T follicular helper cell (primary cell): ENCODE data around the gene JMJD7.
A peak's percentile ranks its signal among the peaks of the same experiment; 100 is the strongest.

Experiments used
- DNase-seq: peaks from one replicate; pipeline ENCODE4 v3.0.0-alpha.2; 2020; ENCODE audit warnings: low read depth
- total RNA-seq, 2 experiments: gene quantifications; one replicate each; lab custom pipeline; 2026; lab: John Stamatoyannopoulos, UW

JMJD7 gene
- total RNA-seq = 1.2 to 6.5 reads per million in 2 experiments

DNA sequence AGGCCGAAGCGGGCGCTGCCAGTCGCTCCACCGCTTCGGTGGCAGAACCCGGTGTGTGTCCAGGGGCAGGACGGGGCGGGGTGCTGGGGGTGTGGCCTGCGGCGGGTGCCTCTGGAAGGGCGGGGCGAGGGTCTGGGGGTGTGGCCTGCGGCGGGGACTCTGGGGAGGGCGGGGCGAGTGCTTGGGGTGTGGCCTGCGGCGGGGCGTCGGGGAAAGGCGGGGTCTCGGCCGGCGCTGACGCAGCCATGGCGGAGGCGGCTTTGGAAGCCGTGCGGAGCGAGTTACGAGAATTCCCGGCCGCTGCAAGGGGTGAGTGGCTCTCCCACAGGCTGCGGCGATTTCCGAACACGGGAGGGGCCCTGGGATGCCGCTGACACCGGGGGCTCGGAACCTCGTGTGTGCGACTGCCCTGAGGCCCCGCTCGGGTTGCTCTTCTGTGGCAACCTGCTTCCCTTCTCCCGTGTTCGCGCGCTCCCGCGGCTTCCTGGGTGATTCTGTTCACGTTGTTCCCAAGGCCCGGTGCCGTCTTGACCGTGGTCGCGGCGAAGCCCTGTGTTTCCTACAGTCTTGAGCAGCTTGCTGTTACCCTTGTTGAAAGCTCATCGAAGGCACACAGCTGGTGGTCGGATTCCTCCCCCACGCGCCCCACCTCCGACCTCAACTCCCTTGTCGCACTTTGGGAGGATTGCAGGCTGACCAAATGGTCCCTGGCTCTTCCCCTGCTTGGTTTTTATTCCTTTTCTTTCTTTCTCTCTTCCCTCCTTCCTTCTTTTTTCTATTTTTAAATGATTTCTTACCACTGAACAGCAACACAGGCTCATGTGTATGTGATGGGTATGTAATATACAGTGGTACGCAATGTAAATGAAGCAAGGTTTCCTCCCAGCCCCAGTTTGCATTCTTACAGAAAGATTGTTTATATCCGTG is at the start of gene JMJD7:
TSS of gene JMJD7 (plus strand) at position 213 of the 927 bp plus-strand sequence. CDS start at position 246, 33 bp downstream.
- peak; percentile 92 for DNase-seq

DNA sequence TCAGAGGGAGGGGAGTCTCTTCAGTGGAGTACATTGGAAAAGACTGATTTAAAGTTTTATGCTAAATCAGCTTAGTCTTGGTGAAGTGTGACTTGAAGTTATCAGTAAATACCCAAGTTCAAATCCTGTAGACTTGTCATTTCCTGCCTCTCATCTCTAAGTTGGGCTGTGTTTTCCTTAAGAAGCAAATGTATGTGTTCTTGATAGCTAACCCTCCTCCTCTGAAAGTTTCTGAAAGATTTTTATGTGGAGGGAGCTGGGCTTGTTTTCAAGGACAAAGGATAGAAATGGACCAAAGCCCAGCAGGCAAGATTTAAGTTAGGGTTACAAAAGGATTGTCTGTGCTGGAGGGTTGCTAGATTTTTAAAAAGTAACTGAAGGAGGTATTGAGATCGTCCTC is 49.4 kb upstream of the JMJD7 start:
- no peak for DNase-seq

DNA sequence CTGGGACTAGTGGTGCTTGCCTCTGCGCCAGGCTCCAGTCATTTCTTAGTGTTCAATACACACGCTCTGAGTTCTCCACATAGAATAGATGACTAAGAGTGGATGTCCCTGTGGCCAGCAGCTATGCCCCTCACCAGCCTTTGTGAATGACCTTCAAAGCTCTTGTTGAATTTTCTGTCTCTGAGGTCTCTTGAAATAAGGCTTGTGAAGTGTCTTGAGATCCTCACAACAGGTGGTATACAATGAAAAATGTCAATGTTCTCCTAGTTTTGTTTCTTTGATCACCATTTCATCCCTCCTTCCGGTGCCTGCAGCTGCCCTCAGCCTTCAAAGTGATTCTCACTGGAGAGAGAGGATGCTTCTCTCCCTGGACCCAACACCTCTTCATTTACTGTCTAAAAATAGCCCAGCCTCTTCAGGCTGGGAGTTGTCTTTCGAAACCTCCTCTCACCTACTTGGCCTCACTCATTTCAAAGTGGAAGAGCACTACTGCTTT is 48.2 kb upstream of the JMJD7 start:
- no peak for DNase-seq

DNA sequence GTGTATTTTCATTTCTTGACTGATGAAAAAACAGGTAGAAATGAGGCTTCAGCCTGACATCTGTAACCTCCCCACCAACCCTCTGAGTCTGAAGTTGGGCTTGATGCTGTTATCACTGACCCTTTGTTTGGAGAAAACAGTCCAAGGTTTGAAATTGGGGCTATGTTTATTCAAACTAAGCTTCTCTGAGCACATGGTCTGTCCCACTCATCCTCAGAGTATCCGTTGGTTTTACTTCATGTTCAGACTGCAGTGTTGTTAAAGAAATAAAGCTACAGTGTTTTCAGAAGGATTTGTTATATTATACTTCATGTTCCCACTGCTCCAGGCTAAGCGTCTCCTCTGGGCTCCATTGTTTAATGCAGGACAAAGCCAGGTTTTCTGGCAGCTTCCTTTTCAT is 47.6 kb upstream of the JMJD7 start:
- DNase-seq = no peak

DNA sequence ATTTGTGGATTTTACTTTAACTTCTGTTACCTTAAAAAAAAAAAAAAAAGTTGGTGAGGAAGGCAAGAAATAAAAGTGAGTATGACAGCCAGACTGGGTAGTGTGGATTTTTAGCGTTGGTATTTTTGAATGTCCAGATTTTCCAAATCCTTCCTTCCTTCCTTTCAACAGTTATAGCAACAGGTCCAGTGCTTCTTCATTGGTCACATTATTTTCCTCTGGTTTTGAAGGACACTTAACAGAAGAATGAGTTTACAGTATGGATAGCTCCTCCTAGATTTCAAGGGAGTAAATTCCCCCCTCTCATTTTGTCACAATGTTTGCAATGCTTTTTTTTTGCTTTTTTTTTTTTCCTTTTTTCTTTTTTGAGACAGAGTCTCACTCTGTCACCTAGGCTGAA is 47.2 kb upstream of the JMJD7 start:
- no peak for DNase-seq

DNA sequence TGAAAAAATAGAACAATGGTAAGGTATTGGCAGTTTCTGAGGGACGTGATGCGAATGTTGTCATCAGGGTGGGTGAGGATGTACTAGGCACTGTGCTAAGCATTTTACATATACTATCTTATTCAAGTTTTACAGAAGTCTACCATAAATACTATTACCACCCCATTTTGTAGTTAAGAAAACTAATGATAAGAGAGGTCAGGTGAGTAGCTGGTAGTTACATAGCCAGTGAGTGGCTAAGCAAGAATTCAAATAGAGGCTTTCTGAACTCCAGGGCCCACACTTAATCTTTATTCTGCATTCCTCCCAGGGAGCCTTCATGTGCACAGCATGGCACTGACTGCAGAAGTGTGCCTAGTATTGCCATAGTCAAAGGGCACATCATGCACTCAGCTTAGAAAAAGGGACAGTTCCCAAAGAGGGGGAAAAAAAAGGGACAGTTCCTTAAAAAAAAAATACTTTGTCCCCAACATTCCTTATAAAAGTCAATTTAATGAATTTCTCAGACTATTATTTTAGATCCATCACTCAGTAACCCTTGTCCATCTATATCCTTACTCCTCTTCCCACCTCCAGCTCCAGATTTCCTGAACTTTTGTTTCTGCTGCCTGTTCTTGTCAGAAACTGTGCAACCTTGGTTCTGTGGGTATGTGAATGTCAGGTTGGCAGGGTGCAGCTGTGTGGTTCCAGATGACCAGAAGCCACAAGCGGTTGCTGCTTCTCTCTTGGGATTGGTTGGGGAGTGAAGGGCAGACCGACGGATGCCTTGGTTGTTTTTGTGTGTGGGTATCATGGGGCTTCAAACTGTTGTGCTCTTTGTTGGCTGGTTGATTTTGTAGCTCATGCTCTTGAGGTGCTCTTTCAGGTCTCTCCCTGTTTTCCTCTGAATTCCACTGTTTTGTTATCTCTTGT is 45.3 kb upstream of the JMJD7 start:
- DNase-seq = no peak

DNA sequence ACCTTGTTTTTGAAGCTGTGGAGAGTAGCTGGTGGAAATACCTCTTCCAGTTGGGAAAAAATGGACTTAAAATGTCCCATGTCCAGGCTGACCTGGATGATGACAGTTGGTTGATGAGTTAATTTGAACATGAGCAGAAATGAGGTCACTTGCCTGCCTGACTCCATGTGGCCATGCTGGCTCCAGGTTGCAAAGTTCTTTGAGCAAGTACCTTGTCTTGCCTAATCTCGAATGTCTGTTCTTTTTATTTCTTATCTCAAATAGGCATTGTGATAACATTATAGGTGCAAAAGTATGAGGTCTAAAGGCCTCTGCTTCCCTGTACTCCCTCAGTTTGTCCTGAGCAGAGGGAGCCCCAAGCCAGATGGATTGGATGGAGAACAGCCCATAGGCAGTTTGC is 44.6 kb upstream of the JMJD7 start:
- DNase-seq = no peak

DNA sequence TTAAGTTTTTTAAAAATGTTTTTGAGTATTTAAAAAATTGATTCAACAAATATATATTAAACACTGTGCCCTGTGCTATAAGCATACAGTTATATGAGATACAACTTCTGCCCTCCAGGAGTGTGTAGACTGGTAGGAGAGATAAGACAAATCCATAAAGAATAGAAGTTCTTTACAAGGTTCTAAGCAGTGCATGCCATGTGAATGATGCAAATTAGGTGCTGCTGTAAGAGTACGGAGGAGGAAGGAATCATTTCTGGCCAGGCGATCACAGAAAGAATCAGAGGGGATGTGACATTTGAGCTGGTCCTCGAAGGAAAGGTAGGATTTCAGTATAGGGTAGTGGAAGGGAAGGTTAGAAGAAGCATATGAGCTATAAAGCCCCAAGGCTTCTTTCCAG is 39.6 kb upstream of the JMJD7 start:
- no peak for DNase-seq

DNA sequence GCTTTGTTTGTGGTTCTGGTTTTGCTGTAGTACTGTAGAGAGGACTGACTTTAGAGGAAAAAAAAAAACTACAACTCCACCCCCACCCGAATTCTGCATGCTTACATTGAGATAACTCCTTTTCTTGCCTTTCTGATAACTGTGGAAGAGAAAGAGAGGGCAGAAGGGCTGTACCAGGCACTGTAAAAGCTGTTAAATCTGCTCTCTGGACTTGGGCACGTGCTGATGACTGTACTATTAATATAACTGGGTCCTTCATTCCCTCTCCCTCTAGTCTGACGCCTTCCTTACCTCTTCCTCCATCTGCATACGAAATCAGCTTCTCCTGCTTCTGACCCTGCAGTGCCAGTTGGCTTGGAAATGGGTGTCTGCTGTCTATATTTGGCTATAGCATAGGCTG is 38.7 kb upstream of the JMJD7 start:
- DNase-seq = no peak

DNA sequence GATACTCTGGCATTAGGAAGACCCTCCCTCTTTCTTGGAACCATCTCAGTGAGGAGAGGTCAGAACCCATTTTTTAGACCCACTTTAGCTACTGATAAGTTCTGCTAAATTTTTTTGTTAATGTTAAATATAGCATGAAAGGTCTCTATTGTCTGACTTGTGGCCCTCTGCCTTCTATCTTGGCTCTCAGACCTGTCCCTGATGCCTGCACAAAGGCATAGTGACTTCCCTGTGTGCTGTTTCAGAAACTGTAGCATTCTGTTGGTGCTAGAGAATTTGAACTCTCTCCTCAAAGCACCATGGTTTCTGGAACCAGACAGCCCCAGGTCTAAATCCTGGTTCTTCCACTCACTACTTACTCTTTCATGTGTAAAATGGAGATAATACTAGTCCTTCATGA is 38.2 kb upstream of the JMJD7 start:
- no peak for DNase-seq

DNA sequence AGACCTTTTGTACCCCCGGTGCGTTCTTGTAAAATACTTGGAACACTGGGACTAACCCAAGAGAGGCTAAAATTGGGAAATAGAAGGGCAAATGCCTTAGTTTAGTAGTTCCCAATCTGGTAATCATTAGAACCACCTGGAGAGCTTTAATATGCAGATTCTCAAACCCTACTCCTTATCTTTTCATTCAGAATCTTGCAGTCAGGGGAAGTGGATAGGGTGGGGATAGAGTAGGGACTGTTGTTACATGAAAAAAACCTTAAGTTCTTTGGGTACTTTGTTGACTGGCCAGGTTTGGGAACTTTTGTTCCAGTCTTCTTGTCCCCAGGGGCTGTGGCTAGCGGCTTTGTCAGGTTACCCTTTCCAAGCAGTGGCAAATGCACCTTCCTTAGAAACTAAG is 37.7 kb upstream of the JMJD7 start:
- DNase-seq = no peak

DNA sequence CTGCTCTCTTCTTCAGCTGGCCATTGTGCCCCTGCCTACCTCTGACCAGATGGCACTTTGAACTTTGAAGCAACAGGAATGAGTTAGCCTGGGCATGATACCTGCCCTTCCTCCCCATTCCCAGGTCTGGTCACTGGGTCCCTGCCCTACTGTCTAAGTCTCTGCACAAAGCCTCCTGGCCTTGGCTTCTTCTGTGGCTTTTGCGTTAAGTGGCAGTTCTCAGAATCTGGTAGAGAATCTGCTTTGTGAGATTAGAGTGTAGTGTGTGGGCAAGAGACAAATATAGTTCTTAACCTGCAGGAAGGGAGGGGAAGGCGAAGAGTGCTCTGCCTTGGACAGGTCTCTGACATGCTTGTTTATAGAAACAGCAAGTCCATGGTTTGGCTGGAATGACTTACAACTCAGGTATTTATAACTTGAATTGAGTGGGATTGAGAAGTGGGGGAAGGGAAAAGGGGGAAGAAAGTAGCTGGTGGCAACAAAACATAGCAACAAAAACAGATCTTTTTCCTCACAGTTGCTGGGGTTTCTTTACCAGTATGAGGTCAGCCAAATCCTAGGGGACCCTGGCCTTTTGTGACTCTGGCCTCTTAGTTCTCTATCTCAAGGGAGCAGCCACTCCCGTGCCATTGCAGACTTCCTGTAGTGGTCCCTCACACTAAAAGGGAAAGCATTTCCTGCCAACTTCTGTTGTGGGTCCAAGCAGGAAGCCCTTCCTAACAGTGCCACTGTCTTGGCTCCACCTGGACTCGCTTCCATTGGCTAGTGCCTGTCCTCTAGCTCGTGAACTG is 36.9 kb upstream of the JMJD7 start:
- DNase-seq = no peak

DNA sequence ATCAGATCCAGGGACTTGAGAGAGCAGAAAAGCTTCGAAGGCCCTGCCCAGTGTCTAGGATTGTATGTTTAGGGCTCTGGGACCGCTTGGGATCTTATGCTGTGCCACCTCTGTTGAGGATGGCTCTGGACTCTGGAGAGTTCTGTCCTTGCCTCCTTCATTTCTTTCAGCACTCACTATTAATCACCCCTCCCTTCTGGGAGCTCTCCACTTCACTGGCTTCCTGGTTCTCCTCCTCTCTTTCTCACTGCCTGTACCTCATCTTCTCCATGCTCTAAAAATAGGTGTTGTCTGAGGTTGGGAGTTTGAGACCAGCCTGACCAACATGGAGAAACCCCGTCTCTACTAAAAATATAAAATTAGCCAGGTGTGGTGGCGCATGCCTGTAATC is 36.4 kb upstream of the JMJD7 start:
- no peak for DNase-seq

DNA sequence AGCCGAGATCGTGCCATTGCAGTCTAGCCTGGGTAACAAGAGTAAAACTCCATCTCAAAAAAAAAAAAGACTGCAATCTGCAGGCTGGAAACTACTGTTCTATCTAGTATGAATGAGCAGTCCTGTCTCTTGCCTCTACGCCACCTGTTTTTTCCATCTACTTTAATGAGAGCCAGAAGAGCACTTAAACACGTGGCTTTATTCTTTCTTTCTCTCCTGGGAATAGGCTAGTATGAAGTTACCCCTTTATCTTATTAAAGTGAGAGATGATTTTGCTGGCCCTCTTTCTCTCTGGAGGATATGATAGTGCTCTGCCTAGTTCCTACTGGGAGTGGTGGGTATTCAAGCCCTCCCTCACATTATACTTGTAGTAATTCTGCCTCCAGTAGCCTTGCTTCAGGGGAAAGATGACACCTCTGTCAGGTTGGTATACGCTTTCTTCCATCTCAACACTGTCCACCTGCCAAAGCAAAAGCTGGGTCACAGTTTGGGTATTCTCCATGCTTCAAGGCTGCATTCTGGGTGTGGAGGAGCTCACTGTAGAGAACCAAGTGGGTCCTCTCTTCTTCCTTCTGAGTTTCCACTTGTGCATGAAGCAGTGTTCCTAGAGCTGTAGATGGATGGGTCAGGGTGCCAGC is 35.8 kb upstream of the JMJD7 start:
- no peak for DNase-seq

DNA sequence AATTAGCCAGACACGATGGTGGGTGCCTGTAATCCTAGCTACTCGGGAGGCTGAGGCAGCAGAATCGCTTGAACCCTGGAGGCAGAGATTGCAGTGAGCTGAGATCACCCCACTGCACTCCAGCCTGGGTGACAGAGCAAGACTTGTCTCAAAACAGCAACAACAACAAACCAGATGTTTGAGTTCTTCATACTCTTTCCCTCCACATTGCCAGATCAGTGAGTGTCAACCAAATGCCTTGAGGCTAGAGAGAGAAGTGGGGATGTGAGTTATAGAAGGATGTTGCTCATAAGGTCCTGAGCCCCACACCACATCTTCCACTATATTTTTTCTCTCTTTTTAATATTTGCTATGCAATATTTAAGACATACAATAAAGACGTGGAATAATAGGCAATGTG is 33.8 kb upstream of the JMJD7 start:
- no peak for DNase-seq

DNA sequence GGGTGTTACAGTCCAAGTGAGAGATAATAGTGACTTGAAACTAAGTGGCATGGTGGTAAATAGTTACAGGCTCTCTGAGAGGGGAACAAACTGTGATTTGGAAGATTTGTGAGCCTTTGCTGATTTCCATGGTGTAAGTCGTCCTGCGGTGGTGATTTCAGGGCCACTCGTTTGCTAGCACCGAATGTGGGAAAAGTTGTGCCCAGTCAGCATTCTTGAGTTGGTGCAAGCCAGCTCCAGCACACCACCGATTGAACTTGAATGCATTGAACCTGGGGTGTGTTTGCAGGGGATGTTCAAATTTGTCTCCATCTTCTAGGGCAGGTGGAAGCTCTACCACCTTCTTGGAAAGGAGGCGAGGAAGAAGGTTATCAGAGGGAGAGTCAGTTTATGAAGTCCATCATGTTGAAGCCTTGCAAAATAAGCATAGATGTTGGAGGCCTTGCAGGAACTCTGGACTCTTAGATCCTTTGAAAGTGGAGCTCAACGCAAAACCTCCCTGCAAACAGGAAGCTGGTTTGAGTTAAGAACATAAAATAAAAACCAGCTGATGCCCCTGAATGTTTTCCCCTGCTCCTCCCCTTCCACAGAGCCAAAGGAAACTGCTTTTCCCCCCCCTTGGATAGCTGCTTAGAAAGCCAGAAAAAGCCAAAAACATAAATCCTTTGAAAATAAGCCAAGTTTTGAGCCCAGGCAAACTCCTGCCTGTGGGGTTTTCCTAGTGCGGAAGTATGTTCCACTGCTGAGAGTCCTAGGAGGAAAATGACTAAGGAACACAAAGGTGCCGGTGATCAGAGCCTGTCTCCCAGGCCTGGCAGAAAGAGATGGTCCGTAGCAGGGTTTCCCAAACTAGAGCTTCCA is 31.7 kb upstream of the JMJD7 start:
- no peak for DNase-seq

DNA sequence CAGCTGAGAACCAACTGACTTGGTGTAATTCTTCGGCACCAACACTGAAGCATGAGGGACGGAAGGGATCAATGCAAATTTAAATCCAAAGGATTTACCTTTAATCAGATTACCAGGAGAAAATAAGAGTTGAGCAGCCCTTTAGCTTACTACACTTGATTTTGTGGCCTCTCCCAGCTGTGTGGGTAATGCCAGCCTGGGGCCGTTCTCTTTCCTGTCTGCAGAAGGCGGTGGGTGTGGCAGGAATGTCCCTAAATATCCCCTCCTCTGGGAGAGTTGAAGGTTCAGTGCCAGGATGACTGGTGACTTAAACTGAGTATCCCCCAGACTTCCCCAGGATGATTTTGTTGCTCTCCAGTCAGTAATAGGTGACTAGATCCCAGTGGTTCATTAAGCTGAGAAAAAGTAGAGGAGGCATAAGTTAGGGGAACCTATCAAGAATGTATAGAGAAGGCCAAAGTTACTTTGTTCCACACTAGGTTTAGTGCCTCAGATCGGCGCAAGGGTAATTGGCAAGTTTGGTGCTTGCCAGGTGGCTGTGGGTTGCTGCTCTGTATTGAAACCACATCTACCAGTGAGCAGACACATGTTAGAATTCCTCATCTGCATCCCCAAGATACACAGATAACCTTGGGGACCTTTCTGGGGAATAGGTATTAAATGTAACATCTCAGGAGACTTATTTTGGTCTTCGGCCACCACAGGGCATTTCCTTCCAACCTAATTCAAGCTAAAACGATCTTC is 30.5 kb upstream of the JMJD7 start:
- no peak for DNase-seq

DNA sequence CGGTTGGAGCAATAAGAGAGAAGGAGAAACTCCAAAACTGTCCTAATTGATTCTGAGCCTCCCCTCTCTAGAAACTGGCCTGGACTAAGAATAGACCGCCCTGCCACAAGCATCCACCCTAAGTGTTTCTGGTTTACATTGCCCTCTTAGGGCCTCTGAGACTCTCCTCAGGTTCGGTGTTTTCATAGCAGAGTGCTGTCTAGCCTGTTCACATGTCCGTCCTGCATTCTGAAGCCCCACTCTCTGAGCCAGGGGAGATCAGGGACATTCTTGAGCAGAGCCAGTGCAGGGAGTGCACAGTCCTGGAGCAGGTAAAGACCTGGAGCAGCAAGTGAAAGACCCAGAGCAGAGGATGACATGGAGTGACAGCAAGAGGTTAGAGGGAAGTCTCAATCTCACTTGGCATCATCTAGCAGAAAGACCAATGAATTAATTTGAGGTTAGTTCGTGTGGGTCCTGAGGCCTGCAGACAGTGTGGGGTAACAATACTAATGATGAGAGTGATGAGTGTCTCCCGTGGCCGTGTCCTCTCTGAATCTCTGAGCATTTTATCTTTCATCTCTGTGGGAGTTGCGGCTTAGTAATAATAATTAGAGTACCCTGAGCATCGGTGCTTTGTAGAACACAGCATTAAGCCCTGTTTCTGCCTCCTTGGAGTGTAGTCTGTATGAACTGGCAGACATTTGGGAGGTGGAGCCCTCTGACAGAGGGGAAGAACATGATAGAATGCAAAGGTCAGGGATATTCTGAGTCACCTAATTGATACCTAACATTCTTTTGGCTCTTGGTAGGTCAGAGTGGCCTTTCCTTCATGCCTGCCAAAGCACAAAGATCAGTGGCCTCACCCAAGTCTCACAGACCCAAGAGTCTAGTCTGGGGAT is 29.0 kb upstream of the JMJD7 start:
- DNase-seq = no peak

DNA sequence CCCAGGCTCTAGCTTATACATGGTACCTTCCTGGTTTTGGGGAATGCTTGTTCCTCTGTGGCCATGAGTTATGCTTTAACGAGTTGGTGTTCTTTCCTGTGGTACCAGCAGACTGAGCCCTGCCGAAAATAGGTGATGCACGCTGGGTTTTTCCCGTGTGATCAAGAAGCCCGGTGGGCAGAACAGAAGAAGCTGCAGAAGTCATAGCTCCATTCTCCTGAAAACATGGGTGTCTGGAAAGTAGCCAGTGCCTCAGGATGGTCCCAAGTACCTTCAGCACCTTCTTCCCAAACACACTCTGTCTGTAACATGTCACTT is 28.4 kb upstream of the JMJD7 start:
- no peak for DNase-seq
